Heart right ventricle (tissue), 16 donors: ENCODE data around the gene COMMD1. TPM values are rescaled to one million over a fixed set of nuclear protein-coding genes. Genes with fewer than 3 reads are reported as not detected.

Experiments used
- ATAC-seq, 8 donors: fragments of 200-7000 bp; cut with Tn5 transposase; one replicate each; pipeline ENCODE4 v1.9.1; 2020; ENCODE audit warnings: mild to moderate bottlenecking in 8 of 8, moderate library complexity in 8 of 8, moderate number of reproducible peaks in 1 of 8
- DNase-seq, 2 donors: peaks; one replicate each; pipeline ENCODE4 v3.0.0-alpha.2; 2020
- H3K27ac ChIP-seq, 10 donors: fragments of 200-600 bp; sonication (generic) in 2 of 10; one replicate each; pipeline versions ENCODE4 v1.5.0 to v1.8.0; 2020 to 2022; ENCODE audit warnings: mild to moderate bottlenecking in 3 of 10
- H3K27me3 ChIP-seq, 7 donors: fragments of 200-600 bp; one replicate each; pipeline ENCODE4 v1.8.0; 2021 to 2022; ENCODE audit warnings: mild to moderate bottlenecking in 2 of 7
- H3K36me3 ChIP-seq, 9 donors: fragments of 200-600 bp; sonication (generic) in 1 of 9; one replicate each; pipeline versions ENCODE4 v1.5.0 to v1.8.0; 2020 to 2022; ENCODE audit warnings: mild to moderate bottlenecking in 2 of 9
- H3K4me1 ChIP-seq, 9 donors: fragments of 200-600 bp; sonication (generic) in 1 of 9; one replicate each; pipeline versions ENCODE4 v1.5.0 to v1.8.0; 2020 to 2022; ENCODE audit warnings: mild to moderate bottlenecking in 4 of 9
- H3K4me3 ChIP-seq, 10 donors: fragments of 200-600 bp; sonication (generic) in 2 of 10; one replicate each; pipeline versions ENCODE4 v1.5.0 to v1.8.0; 2020 to 2022; ENCODE audit warnings: mild to moderate bottlenecking in 7 of 10, moderate library complexity in 2 of 10
- H3K9me3 ChIP-seq, 11 donors: fragments of 200-600 bp in 10 of 11; sonication (generic) in 2 of 11; one replicate each; pipeline versions ENCODE4 v1.5.0 to v1.8.0; 2013 to 2022; ENCODE audit warnings: mild to moderate bottlenecking in 2 of 11, control low read depth in 1 of 11, moderate library complexity in 1 of 11
- WGBS, 2 donors: extraction: QIAGEN DNeasy Blood & Tissue Kit; methylation state at CpG; one replicate each; pipeline ENCODE4 v1.1.7; 2013; ENCODE audit warnings: inconsistent platforms in 1 of 2; 5-methylcytosine and 5-hydroxymethylcytosine counted together
- intact Hi-C, 10 donors: fragments of 100-400 bp; cut with DNase I; formaldehyde crosslinking; loops; one replicate each; pipeline versions ENCODE4 v1.11.1 to v1.14.2; 2022
- polyA plus RNA-seq, 2 donors: library from polyadenylated mRNA; stranded (reverse); fragments of 200-250 nt; gene quantifications; one replicate each; pipeline ENCODE4 v1.2.3, GENCODE V29; 2013
- total RNA-seq, 10 donors: library from RNA; stranded (reverse); fragmentation: NEBNext Ultra II Directional in 3 of 10; extraction: Animal tissue kit (Norgen Biotek cat#: 25700) in 3 of 10; gene quantifications; one replicate each; pipeline versions ENCODE4 v1.2.1 to v1.2.4, GENCODE V29; 2021 to 2023
- TF ChIP-seq, protein P1 (sequence below), 9 donors: fragments of 200-600 bp; sonication (generic) in 2 of 9; IDR thresholded peaks; one replicate each; pipeline versions ENCODE4 v1.5.0 to v1.8.0; 2021 to 2022; ENCODE audit warnings: antibody characterized with exemption in 9 of 9, mild to moderate bottlenecking in 5 of 9, moderate library complexity in 1 of 9
- donor health status: Arrhythmogenic right ventricular cardiomyopathy.
- donor health status: ischemic (EF 13 %, LVEDD 7.1; RV severe dilation, severe dysfunction).
- donor health status: healthy with polysubstance abuse.
- donor health status: DM: no; HTN: yes; CAD: no.
- donor health status: DM: no; HTN: no; CAD: no.
- donor health status: ischemic (EF 25% LVEDD 6.9; RV normal size, moderate dysfunction).
- donor health status: ischemic (EF 25% LVEDD 5.7; RV mildly dilated, moderate dysfunction).
- donor health status: healthy.
- donor health status: DM: yes; HTN: yes; CAD: no.
- donor health status: Ischemic cardiomyopathy.
- donor health status: ischemic (EF 35%, LVEDD 5.7; RV mildly dilated, moderate dysfunction).
- donor health status: nonischemic (EF 11% LVEDD 7.7; RV severe dilation, severe dysfunction).
- donor health status: DM: yes; HTN: yes; CAD: no.
- donor health status: PGD.
- donor health status: ischemic (EF 29% LVEDD 5.4; RV normal size, mild dysfunction).
- donor health status: nonischemic (EF 23%, LVEDD 6.1; RV moderate dilation, normal function).

Gene COMMD1
- total and polyA plus RNA-seq, 12 donors, result 51.1 to 90.2 (median 64.4) TPM

DNA sequence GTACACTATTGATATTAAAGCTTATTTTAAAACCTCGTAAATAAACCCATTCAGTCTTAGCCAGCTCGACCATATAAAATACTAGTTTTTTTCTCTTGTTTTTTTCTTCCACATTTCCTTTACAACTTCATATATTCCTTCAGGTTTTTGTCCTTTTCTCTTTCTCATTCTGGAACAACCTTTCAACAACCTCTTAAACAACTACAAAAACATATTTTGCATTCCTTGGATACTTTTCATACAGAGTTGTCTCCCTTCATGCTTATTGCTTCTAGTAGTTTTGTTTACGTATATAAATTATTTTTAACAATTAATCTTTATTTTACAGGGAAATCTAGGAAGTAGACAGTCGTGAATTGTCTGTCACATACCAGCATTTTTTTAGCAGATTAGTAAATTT is 41.2 kb downstream of the COMMD1 start:
- ATAC-seq (no peak), DNase-seq (no peak)
- 48 to 64% methylated on average over 4 of the region's 4 CpGs for WGBS, 2 donors
- H3K27me3 ChIP-seq, result no peaks in the 10 kb centered on the region
- peaks cover 0 to under 1% (median 0%) of the 10 kb centered on the region in 11 donors for H3K9me3 ChIP-seq
- no peak overlapping the region for H3K4me3 ChIP-seq
- H3K27ac ChIP-seq, result peak overlapping the region in 4 of 10 donors; percentile 4 to 54 (median 40)
- no peaks in the 10 kb centered on the region for H3K36me3 ChIP-seq
- H3K4me1 ChIP-seq, result peaks cover 0 to 35% (median 20%) of the 10 kb centered on the region in 9 donors
- TF ChIP-seq, protein P1, sequence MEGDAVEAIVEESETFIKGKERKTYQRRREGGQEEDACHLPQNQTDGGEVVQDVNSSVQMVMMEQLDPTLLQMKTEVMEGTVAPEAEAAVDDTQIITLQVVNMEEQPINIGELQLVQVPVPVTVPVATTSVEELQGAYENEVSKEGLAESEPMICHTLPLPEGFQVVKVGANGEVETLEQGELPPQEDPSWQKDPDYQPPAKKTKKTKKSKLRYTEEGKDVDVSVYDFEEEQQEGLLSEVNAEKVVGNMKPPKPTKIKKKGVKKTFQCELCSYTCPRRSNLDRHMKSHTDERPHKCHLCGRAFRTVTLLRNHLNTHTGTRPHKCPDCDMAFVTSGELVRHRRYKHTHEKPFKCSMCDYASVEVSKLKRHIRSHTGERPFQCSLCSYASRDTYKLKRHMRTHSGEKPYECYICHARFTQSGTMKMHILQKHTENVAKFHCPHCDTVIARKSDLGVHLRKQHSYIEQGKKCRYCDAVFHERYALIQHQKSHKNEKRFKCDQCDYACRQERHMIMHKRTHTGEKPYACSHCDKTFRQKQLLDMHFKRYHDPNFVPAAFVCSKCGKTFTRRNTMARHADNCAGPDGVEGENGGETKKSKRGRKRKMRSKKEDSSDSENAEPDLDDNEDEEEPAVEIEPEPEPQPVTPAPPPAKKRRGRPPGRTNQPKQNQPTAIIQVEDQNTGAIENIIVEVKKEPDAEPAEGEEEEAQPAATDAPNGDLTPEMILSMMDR (IDR thresholded peaks at IDR 0.05), result no peak
- intact Hi-C loops, result no loop called here

DNA sequence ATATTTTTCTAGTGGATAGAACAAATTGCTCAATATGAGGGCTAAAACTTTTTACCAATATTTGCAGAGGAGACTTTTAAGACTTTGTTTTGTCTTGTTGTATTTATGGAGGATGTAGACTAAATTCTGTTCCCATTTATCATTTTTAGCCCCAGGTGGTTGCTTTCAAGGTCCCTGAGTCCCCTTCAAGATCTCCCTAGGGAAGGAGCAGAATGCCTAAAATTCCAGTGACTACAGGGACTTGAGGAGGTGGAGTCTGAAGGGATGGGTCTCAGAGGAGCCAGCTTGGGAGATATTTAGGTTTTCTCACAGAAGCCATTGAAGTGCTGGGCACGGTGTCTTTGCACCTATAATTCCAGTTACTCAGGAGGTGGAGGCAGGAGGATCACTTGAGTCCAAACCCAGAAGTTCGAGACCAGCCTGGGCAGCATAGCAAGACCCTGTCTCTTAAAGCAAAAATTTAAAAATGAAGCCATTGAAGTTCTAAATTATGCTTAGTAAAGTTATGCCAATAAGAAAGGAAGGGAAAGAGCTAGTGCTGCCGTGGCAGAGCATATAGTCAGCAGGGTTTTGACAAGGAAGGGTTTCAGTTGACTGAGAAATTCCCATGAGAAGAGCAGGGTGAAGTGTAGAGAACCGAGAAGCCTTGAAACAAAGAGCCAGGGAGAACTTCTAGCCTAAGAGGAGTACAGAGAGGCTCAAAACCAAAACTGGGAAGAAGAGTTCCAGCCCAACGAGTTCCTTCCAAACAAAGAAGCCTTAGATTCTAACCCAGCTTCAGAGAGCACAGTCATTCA is 43.4 kb downstream of the COMMD1 start:
- Histone ChIP-seq H3K4me1 (peaks cover 0 to 35% (median 20%) of the 10 kb centered on the region in 9 donors), H3K27me3 (no peaks in the 10 kb centered on the region), H3K9me3 (peaks cover 0 to 12% (median 3%) of the 10 kb centered on the region in 11 donors), H3K36me3 (no peaks in the 10 kb centered on the region), H3K27ac (peak overlapping the region in 3 of 10 donors; percentile 31 to 68 (median 55)), H3K4me3 (no peak overlapping the region)
- no peak for ATAC-seq
- TF ChIP-seq, protein P1 (IDR thresholded peaks at IDR 0.05), result no peak
- intact Hi-C loops, result no loop called here
- DNase-seq, result no peak
- 77 to 81% methylated on average over 5 of the region's 5 CpGs for WGBS, 2 donors

DNA sequence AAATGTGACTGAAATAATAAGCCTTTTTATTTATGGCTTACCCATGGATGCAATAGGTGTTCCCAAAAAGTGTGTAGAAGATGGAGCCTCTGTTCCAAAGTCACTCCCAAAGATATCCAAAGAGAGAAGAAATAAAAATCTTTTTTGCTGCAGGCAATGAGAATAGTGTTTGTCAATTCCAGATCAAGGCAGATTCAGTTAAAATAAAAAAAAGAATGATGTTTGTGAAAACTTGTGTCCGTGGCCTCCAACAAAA is 43.9 kb downstream of the COMMD1 start:
- TF ChIP-seq, protein P1 (IDR thresholded peaks at IDR 0.05), result no peak
- no peaks in the 10 kb centered on the region for H3K36me3 ChIP-seq
- DNase-seq, result no peak
- ATAC-seq, result no peak
- intact Hi-C loops, result no loop called here
- H3K27me3 ChIP-seq, result no peaks in the 10 kb centered on the region
- peak overlapping the region in 7 of 10 donors; percentile 8 to 68 (median 56) for H3K27ac ChIP-seq
- WGBS, 2 donors, result 39 to 61% methylated on average over 1 of the region's 1 CpG
- peaks cover 0 to 12% (median 3%) of the 10 kb centered on the region in 11 donors for H3K9me3 ChIP-seq
- no peak overlapping the region for H3K4me3 ChIP-seq
- peaks cover 0 to 35% (median 20%) of the 10 kb centered on the region in 9 donors for H3K4me1 ChIP-seq

DNA sequence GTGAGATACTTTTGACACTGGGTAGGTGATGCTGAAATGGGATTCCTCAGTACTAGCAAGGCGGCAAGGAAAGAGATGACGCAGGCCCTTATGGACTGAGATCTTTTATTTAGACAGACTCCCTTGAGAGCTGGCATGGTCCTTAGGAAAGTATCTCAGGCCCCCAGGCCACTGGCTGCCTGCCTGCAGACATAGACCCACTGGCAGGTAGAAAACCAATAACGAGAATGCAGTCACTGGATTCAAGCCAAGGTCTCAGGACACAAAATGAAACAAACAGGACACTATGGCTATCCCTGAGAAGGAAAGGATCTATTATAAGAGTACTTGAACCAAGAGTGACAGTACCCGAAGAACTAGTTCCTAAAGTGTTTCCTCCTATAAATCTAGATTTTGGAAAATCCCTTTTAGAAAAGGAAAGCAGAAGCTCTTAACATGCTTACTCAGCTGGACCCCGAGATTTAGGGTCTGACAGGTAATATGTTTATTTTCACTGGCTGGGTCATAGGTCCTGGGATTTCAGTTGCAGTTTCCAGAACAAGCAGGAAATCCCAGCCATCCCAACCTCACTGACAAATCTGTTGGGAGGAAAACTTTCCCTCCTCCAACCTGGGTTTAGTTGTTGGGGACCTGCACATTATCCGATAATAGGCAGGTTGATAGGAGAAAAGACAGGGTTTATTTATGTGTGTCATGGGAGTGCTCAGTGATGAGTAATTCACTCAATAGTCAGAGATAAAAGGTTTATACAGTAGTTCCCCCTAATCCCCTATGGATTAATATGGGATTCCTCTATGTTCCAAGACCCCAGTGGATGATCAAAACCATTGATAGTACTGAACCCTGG is 44.5 kb downstream of the COMMD1 start:
- intact Hi-C loops, result no loop called here
- Histone ChIP-seq H3K27ac (peak overlapping the region in 8 of 10 donors; percentile 2 to 68 (median 56)), H3K9me3 (peaks cover 0 to 12% (median 3%) of the 10 kb centered on the region in 11 donors), H3K27me3 (no peaks in the 10 kb centered on the region), H3K36me3 (no peaks in the 10 kb centered on the region), H3K4me3 (no peak overlapping the region), H3K4me1 (peaks cover 0 to 35% (median 20%) of the 10 kb centered on the region in 9 donors)
- 38% methylated on average over 6 of the region's 6 CpGs for WGBS, 2 donors
- peak in 6 of 8 donors; percentile 39 to 62 (median 54) for ATAC-seq
- DNase-seq, result no peak
- TF ChIP-seq, protein P1 (IDR thresholded peaks at IDR 0.05), result no peak
